ENCODE data around the gene CACNA1C. TPM values are rescaled to one million over a fixed set of nuclear protein-coding genes. Genes with fewer than 3 reads are reported as not detected.

CACNA1C gene
- total RNA-seq, 1 donor from 2014 or later: 102 TPM

DNA sequence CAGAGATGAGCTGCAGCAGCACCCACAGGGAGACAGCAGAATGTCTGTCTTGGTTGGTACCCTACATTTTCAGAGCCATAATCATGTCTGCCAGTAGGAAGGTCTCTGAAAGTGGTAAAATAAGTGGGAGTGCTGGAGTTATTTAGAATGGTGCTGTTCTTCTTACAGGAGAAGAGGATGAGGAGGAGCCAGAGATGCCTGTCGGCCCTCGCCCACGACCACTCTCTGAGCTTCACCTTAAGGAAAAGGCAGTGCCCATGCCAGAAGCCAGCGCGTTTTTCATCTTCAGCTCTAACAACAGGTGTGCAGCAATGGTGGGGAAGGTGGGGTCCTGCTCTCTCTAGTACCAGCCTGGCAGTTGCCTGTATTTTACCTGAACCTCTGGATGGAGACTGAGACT is 540.3 kb downstream of the CACNA1C start:
- Histone ChIP-seq H3K9me3 (no peaks in the 10 kb centered on the region), H3K27ac (no peak overlapping the region), H3K4me1 (no peaks in the 10 kb centered on the region), H3K27me3 (no peaks in the 10 kb centered on the region), H3K4me3 (no peak overlapping the region), H3K36me3 (peaks cover 80 to 94% of the 10 kb centered on the region in 2 donors)
- TF ChIP-seq, protein P1, sequence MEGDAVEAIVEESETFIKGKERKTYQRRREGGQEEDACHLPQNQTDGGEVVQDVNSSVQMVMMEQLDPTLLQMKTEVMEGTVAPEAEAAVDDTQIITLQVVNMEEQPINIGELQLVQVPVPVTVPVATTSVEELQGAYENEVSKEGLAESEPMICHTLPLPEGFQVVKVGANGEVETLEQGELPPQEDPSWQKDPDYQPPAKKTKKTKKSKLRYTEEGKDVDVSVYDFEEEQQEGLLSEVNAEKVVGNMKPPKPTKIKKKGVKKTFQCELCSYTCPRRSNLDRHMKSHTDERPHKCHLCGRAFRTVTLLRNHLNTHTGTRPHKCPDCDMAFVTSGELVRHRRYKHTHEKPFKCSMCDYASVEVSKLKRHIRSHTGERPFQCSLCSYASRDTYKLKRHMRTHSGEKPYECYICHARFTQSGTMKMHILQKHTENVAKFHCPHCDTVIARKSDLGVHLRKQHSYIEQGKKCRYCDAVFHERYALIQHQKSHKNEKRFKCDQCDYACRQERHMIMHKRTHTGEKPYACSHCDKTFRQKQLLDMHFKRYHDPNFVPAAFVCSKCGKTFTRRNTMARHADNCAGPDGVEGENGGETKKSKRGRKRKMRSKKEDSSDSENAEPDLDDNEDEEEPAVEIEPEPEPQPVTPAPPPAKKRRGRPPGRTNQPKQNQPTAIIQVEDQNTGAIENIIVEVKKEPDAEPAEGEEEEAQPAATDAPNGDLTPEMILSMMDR (IDR thresholded peaks at IDR 0.05): no peak
- DNase-seq (ENCODE audit: low spot score in 2 of 2): no peak
- intact Hi-C loops (cut with DNase I): no loop called here

DNA sequence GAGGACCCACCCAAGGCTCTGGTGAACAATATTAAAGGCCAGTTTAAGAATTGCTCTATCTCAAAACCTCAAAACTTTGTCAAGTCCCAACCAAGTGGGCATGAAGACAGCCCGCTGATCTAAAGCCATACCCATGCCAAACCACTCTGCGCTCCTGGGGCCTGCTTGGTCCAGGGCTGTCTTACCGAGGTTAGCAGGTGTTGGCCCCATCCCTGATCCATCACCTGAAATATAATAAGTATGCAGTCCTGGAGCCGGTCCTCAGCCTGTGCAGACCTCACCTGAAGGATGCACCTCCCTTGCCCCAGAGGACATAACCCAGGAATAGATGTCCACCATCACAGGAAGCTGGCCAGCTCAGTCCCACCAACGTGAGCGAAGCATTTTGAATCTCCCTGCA is 543.7 kb downstream of the CACNA1C start:
- no peaks in the 10 kb centered on the region for H3K27me3 ChIP-seq
- DNase-seq (ENCODE audit: low spot score in 2 of 2): no peak
- H3K27ac ChIP-seq: no peak overlapping the region
- peaks cover 79 to 98% of the 10 kb centered on the region in 2 donors for H3K36me3 ChIP-seq
- H3K4me1 ChIP-seq: no peaks in the 10 kb centered on the region
- TF ChIP-seq, protein P1 (IDR thresholded peaks at IDR 0.05): no peak
- intact Hi-C loops (cut with DNase I): no loop called here
- no peak overlapping the region for H3K4me3 ChIP-seq
- H3K9me3 ChIP-seq: no peaks in the 10 kb centered on the region

DNA sequence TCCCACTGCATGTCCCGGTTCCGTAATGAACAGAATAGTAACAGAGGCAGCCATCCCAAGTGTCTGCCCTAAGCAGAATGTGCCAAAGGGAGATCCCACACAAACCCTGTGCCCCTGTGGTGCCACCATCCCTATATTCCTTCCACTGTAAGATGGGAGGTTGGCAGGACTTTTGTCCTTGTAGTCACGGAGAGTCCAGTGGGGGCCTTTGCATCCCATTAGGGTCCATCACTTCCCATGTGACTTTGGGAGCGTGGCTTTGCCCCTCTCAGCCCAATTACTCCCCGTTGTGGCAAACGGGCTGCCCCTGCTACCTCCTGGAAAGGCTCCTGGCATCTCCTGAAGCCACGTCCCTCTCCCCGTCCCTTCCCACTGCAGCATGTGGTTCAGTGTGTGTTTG is 552.5 kb downstream of the CACNA1C start:
- intact Hi-C loops (cut with DNase I): no loop called here
- no peaks in the 10 kb centered on the region for H3K9me3 ChIP-seq
- H3K4me3 ChIP-seq: no peak overlapping the region
- H3K4me1 ChIP-seq: no peaks in the 10 kb centered on the region
- peaks cover 75 to 96% of the 10 kb centered on the region in 2 donors for H3K36me3 ChIP-seq
- no peak for DNase-seq (ENCODE audit: low spot score in 2 of 2)
- no peaks in the 10 kb centered on the region for H3K27me3 ChIP-seq
- TF ChIP-seq, protein P1 (IDR thresholded peaks at IDR 0.05): no peak
- H3K27ac ChIP-seq: no peak overlapping the region

DNA sequence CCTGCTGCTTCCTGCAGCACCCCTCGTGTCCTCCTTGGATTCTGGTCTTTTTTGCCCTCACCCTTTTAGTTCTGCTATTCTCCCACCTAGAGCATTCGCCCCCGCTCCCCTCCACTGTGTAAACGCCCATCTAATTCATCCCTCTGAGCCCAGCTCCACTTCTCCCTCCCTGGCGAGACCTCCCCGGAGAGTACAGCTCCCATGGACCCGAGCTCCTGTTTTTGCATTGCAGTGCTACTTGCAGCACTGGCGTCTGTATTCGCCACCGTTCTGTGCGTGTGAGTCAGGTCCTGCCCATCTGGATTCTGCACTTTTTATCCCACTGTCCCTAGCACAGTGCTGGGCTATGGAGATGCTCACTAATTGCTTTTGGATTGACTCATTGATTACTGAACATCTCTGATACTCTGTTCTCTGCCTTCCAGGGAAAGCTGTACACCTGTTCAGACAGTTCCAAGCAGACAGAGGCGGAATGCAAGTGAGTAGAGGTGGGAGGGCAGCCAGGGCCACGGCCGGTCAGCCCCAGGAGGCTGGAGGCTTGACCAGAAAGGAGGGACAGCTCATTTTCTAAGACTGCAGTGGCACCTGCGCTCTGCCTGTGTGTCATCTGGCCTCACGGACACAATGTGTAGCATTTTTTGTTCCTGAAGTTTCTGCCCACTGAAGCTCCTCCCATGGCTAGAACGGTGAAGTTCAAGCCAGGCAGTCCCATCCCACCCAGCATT is 553.6 kb downstream of the CACNA1C start:
- Histone ChIP-seq H3K36me3 (peaks cover 75 to 91% of the 10 kb centered on the region in 2 donors), H3K4me3 (no peak overlapping the region), H3K27me3 (no peaks in the 10 kb centered on the region), H3K27ac (no peak overlapping the region), H3K4me1 (no peaks in the 10 kb centered on the region), H3K9me3 (no peaks in the 10 kb centered on the region)
- DNase-seq (ENCODE audit: low spot score in 2 of 2): no peak
- TF ChIP-seq, protein P1 (IDR thresholded peaks at IDR 0.05): no peak
- intact Hi-C loops (cut with DNase I): no loop called here

DNA sequence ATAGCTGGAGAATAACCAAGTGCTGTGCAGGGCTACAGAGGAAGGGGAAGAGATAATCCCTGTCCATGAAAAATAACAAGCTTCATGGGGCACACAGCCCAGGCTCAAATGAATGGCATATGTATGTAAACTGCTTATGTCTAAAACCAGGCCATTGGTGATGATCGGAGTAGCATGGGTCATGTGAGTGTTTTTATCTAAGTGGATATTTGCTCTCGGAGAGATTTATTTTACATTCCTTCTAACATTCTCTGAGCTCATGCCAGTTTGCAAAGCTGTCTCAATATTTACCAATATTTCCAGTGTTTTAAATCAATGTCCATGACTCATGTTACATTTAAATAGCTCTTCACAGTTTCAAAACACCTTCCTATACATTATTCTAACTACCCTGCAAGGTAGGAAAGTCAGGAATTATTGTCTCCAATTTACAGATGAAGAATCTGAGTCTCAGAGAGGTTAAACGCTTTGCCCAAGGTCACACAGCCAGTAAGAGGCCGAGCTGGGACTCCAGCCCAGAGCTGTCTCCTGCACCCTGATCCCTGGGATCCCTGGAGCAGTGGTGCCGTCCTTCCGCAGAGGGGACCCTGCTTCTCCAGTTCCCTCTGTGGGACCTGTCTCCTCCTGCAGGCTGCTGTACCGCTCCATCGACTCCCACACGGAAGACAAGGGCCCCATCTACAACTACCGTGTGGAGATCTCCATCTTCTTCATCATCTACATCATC is 555.3 kb downstream of the CACNA1C start:
- Histone ChIP-seq H3K27ac (no peak overlapping the region), H3K9me3 (no peaks in the 10 kb centered on the region), H3K36me3 (peaks cover 69 to 89% of the 10 kb centered on the region in 2 donors), H3K4me1 (no peaks in the 10 kb centered on the region), H3K27me3 (no peaks in the 10 kb centered on the region), H3K4me3 (no peak overlapping the region)
- no peak for DNase-seq (ENCODE audit: low spot score in 2 of 2)
- intact Hi-C loops (cut with DNase I): no loop called here
- TF ChIP-seq, protein P1 (IDR thresholded peaks at IDR 0.05): no peak
